NT2/D1 (cell line): ENCODE data around the gene SDC3.
"Not testable (repeated sequence)": the region's sequence is repeated elsewhere in the genome, so short reads cannot be mapped to it uniquely, and the experiment has no call there.

ENCODE experiments used
- DNase-seq: peaks from one replicate; pipeline ENCODE4 v3.0.0-alpha.2; 2011; ENCODE audit warnings: low read depth, low spot score
- H3K27me3 ChIP-seq: 2 replicates; pipeline ENCODE4 v1.6.0; 2011; ENCODE audit warnings: mild to moderate bottlenecking; ENCODE audit not compliant: insufficient read length, insufficient read depth
- H3K36me3 ChIP-seq: 2 replicates; pipeline ENCODE4 v1.6.1; 2011; ENCODE audit warnings: mild to moderate bottlenecking, low read length, mixed read lengths; ENCODE audit not compliant: insufficient read depth, insufficient read length
- H3K4me1 ChIP-seq: 2 replicates; pipeline ENCODE4 v1.5.1; 2011; ENCODE audit not compliant: insufficient read depth, insufficient read length
- H3K4me3 ChIP-seq: 2 replicates; pipeline ENCODE4 v1.5.1; 2011; ENCODE audit warnings: low read depth; ENCODE audit not compliant: insufficient read length
- H3K9ac ChIP-seq: 2 replicates; pipeline ENCODE4 v1.6.0; 2011; ENCODE audit warnings: low read depth; ENCODE audit not compliant: insufficient read length
- H3K9me3 ChIP-seq: 2 replicates; pipeline ENCODE4 v1.5.1; 2011; ENCODE audit warnings: mild to moderate bottlenecking, low read length; ENCODE audit not compliant: insufficient read depth
- SUZ12 ChIP-seq: IDR thresholded peaks from 2 replicates; pipeline ENCODE4 v1.6.1; 2011; ENCODE audit not compliant: insufficient read length, insufficient read depth; ENCODE audit errors: extremely low read depth
- YY1 ChIP-seq: IDR thresholded peaks from 2 replicates; pipeline ENCODE4 v1.6.1; 2011; ENCODE audit not compliant: insufficient read length, insufficient read depth
- ZNF274 ChIP-seq: IDR thresholded peaks from 2 replicates; pipeline ENCODE4 v1.6.1; 2011; ENCODE audit warnings: mild to moderate bottlenecking, low read depth, low read length

SDC3 gene

GRCh38 chr1:30908696-30909364, at the start of gene SDC3:
Gene SDC3, minus strand, starts transcription at chr1:30908758. Its CDS starts 172 bp downstream, at chr1:30908586.
- peak within 1 kb of the TSS; percentile 87 for H3K9ac ChIP-seq
- H3K9me3 ChIP-seq = no peaks in the 10 kb centered on the region
- H3K27me3 ChIP-seq = peaks cover 16% of the 10 kb centered on the region
- peaks cover 41% of the 10 kb centered on the region for H3K4me1 ChIP-seq
- no peak for DNase-seq
- H3K4me3 ChIP-seq = peak within 1 kb of the TSS; percentile 65
- TF ChIP-seq ZNF274 (no peak), SUZ12 (no peak), YY1 (no peak)
- H3K36me3 ChIP-seq = no peaks in the 10 kb centered on the region

DNA sequence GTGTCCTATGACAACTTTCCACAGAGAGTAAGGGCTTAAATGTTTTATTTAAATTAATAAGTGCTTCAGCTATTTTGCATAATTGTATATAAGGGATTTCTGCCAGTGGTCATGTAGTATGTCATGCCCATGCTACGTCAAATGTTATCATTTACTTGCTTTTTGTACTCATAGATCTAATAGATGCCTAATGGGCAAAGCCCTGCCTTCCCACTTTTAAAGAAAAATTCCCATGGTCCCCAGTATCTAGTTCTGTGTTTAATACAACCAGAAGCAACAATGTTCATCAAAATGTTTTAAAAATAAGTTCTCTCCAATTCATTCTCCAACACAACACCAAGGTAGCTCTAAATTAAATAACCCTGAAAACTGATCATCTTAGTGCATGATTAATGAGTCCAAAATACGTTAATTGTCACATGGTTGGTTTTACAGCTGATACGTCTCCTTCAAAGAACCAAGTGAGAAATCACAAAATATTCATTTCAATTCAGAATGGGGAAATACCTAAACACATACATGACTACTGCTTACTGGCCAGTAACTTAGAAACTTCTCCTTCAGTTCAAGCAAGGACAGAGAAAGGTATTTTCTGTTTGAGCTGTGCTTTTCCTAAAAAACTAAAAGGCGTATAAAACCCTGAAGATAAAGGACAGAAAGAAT, 49.1 kb upstream of the SDC3 start:
- Histone ChIP-seq H3K9ac (no peak overlapping the region), H3K36me3 (peaks cover 84% of the 10 kb centered on the region), H3K4me3 (no peak overlapping the region), H3K4me1 (no peaks in the 10 kb centered on the region), H3K9me3 (no peaks in the 10 kb centered on the region), H3K27me3 (no peaks in the 10 kb centered on the region)
- no peak for TF ChIP-seq ZNF274
- TF ChIP-seq SUZ12 = no peak
- no peak for TF ChIP-seq YY1
- no peak for DNase-seq

GRCh38 chr1:30955448-30956015, 47.0 kb upstream of the SDC3 start:
- H3K36me3 ChIP-seq = peaks cover 84% of the 10 kb centered on the region
- no peak for DNase-seq
- no peak overlapping the region for H3K4me3 ChIP-seq
- H3K27me3 ChIP-seq = no peaks in the 10 kb centered on the region
- TF ChIP-seq YY1 (no peak), ZNF274 (no peak), SUZ12 (no peak)
- no peaks in the 10 kb centered on the region for H3K4me1 ChIP-seq
- H3K9ac ChIP-seq = no peak overlapping the region
- H3K9me3 ChIP-seq = no peaks in the 10 kb centered on the region

- no peak overlapping the region for H3K9ac ChIP-seq
- no peak for DNase-seq
- H3K4me1 ChIP-seq = no peaks in the 10 kb centered on the region
- no peak for TF ChIP-seq YY1
- TF ChIP-seq SUZ12 = no peak
- no peak for TF ChIP-seq ZNF274
- H3K9me3 ChIP-seq = no peaks in the 10 kb centered on the region
- no peaks in the 10 kb centered on the region for H3K27me3 ChIP-seq
- H3K4me3 ChIP-seq = no peak overlapping the region
- H3K36me3 ChIP-seq = peaks cover 79% of the 10 kb centered on the region
Observed at GRCh38 chr1:30953685-30954084, 45.1 kb upstream of the SDC3 start.

GRCh38 chr1:30952098-30952497, 43.5 kb upstream of the SDC3 start:
- no peak for TF ChIP-seq SUZ12
- no peak for TF ChIP-seq YY1
- no peak for TF ChIP-seq ZNF274
- Histone ChIP-seq H3K9ac (no peak overlapping the region), H3K9me3 (no peaks in the 10 kb centered on the region), H3K27me3 (no peaks in the 10 kb centered on the region), H3K36me3 (peaks cover 79% of the 10 kb centered on the region), H3K4me3 (no peak overlapping the region), H3K4me1 (no peaks in the 10 kb centered on the region)
- no peak for DNase-seq

DNA sequence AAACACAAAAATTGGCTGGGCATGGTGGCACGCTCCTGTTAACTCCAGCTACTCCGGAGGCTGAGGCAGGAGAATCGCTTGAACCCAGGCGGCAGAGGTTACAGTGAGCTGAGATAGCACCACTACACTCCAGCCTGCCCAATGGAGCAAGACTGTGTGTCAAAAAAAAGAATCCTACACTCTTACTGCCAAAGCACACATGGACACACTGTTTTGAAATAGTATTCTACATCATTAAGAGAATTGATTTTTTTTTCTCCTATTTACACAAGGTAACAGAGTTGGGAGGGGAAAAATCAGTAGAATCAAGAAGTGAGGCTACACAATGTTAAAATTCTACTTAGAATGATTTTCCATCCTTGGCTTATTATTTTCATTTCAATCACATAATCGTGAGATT, 42.1 kb upstream of the SDC3 start:
- Histone ChIP-seq H3K9me3 (no peaks in the 10 kb centered on the region), H3K9ac (no peak overlapping the region), H3K27me3 (no peaks in the 10 kb centered on the region), H3K4me3 (no peak overlapping the region), H3K36me3 (peaks cover 79% of the 10 kb centered on the region), H3K4me1 (no peaks in the 10 kb centered on the region)
- TF ChIP-seq ZNF274 (no peak), SUZ12 (no peak), YY1 (no peak)
- no peak for DNase-seq

GRCh38 chr1:30950053-30950452, 41.5 kb upstream of the SDC3 start:
- Histone ChIP-seq H3K4me1 (no peaks in the 10 kb centered on the region), H3K9ac (no peak overlapping the region), H3K9me3 (no peaks in the 10 kb centered on the region), H3K27me3 (no peaks in the 10 kb centered on the region), H3K36me3 (peaks cover 81% of the 10 kb centered on the region), H3K4me3 (no peak overlapping the region)
- TF ChIP-seq SUZ12 (no peak), ZNF274 (no peak), YY1 (no peak)
- no peak for DNase-seq

DNA sequence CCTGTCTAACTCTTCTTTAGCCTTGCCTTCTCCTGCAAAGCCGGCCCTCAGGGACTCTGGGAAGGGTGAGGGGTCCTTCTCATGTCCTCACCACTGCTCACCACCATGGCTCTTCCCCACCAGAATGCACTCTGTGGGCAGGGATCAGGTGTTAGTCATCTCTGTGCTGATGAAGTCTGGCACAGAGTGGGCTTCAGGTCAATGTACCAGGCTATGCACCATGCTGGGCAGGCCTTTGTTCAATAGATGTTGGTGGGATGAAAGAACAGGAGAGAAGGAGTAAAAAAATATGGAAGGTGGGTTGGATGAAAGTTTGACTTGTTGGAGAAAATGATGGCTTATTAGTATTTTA, 40.9 kb upstream of the SDC3 start:
- peaks cover 81% of the 10 kb centered on the region for H3K36me3 ChIP-seq
- not testable (repeated sequence) for H3K9me3 ChIP-seq, H3K27me3 ChIP-seq, DNase-seq, H3K4me1 ChIP-seq, H3K4me3 ChIP-seq, H3K9ac ChIP-seq

GRCh38 chr1:30948813-30949486, 40.4 kb upstream of the SDC3 start:
- H3K9me3 ChIP-seq, DNase-seq, H3K27me3 ChIP-seq, H3K4me1 ChIP-seq, H3K9ac ChIP-seq, H3K4me3 ChIP-seq: not testable (repeated sequence)
- H3K36me3 ChIP-seq = peaks cover 81% of the 10 kb centered on the region
